ENCODE data around the gene HAGHL. TPM values are rescaled to one million over a fixed set of nuclear protein-coding genes. Genes with fewer than 3 reads are reported as not detected.

HAGHL gene
- total and polyA plus RNA-seq, 2 experiments from 2014 or later = 15.5 to 31.5 TPM

DNA sequence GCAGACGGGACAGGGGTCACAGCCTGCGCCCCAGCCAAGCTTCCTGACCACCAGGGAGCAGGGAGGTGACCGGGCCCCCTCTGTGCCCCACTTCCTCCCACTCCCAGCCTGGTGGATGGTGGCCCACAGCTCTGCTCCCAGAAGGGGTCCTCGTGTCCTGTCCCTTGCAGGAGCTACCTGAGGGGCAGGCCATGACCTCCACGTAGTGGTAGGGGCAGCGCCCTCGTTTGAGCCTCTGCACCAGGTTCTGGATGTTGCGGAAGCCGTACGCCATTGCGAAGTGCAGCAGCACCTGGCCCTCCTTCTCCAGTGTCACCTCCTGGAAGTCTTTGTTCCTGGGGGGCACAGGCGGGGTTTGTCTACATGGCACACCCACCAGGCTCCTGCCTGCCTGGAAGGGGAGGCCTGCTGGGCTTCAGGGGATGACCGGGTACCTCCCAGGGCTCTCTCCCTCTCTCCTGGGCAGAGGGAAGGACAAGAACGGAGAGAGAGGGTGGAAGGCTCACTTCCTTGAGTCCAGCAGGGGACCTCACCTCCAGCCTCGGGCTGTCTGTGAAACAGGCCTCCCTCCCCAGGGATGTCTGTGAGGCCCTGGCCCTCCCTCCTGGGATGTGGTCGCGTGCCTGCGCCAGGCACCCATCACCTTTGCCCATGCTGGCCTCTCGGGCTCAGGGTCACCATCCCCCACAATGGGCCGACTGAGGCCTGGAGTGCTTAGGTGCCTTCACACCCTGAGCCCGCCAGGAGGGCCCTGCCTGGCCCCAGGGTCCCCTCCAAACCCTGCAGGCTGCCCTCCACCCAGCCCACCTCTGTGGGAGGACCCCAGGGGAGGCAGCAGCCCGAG lies 4.0 kb downstream of the HAGHL start:
- Histone ChIP-seq H2AFZ (no peak overlapping the region), H3K9me3 (ENCODE audit: low read depth) (no peaks in the 10 kb centered on the region), H3K9me2 (replicated peaks; ENCODE audit: insufficient read depth) (no peaks in the 10 kb centered on the region), H3K4me1 (ENCODE audit: insufficient read depth) (peaks cover 17% of the 10 kb centered on the region), H3K27ac (no peak overlapping the region), H3K4me3 (no peak overlapping the region), H3K27me3 (peaks cover 7% of the 10 kb centered on the region), H4K20me1 (ENCODE audit: insufficient read depth, poor library complexity, severe bottlenecking) (no peaks in the 10 kb centered on the region), H3K4me2 (no peak overlapping the region), H3K79me2 (no peaks in the 10 kb centered on the region), H3K36me3 (replicated peaks; ENCODE audit: insufficient read depth, low read depth) (no peaks in the 10 kb centered on the region)
- 93% methylated on average over 22 of the region's 22 CpGs for WGBS (ENCODE audit: low lambda C conversion rate, missing lambda C conversion rate)
- TF ChIP-seq, protein P1, sequence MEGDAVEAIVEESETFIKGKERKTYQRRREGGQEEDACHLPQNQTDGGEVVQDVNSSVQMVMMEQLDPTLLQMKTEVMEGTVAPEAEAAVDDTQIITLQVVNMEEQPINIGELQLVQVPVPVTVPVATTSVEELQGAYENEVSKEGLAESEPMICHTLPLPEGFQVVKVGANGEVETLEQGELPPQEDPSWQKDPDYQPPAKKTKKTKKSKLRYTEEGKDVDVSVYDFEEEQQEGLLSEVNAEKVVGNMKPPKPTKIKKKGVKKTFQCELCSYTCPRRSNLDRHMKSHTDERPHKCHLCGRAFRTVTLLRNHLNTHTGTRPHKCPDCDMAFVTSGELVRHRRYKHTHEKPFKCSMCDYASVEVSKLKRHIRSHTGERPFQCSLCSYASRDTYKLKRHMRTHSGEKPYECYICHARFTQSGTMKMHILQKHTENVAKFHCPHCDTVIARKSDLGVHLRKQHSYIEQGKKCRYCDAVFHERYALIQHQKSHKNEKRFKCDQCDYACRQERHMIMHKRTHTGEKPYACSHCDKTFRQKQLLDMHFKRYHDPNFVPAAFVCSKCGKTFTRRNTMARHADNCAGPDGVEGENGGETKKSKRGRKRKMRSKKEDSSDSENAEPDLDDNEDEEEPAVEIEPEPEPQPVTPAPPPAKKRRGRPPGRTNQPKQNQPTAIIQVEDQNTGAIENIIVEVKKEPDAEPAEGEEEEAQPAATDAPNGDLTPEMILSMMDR (IDR thresholded peaks at IDR 0.05; ENCODE audit: poor library complexity) = no peak
- TF ChIP-seq EZH2phosphoT487 (IDR thresholded peaks at IDR 0.05; ENCODE audit: low read depth, severe bottlenecking, unreplicated experiment) (no peak), EZH2 (IDR thresholded peaks at IDR 0.05; ENCODE audit: borderline replicate concordance) (no peak)
- DNase-seq (ENCODE audit: low spot score) = no peak

DNA sequence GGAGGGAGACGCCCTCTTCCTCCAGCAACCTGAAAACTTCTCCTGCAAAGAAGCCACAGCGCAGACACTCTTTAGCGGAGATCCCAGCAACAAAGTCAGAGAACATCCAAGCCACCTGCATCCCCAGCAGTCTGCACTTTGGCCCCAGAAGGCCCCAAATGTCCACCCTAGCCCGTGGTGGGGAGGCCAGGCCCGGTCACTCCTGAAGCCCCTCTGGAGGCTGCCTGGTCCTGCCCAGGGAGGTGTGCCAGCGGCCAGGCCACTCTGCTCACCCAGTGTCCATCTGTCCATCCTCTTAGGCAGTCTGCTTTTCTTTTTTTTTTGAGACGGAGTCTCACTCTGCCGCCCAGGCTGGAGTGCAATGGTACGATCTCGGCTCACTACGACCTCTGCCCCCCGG lies 5.4 kb downstream of the HAGHL start:
- no peaks in the 10 kb centered on the region for H3K79me2 ChIP-seq
- H3K9me3 ChIP-seq (ENCODE audit: low read depth) = no peaks in the 10 kb centered on the region
- DNase-seq (ENCODE audit: low spot score) = no peak
- WGBS (ENCODE audit: low lambda C conversion rate, missing lambda C conversion rate) = 94% methylated on average over 12 of the region's 12 CpGs
- H3K27ac ChIP-seq = no peak overlapping the region
- H3K4me1 ChIP-seq (ENCODE audit: insufficient read depth) = peaks cover 14% of the 10 kb centered on the region
- no peak for TF ChIP-seq EZH2phosphoT487 (IDR thresholded peaks at IDR 0.05; ENCODE audit: low read depth, severe bottlenecking, unreplicated experiment)
- TF ChIP-seq, protein P1 (IDR thresholded peaks at IDR 0.05; ENCODE audit: poor library complexity) = no peak
- H3K27me3 ChIP-seq = peaks cover under 1% of the 10 kb centered on the region
- no peaks in the 10 kb centered on the region for H3K9me2 ChIP-seq (replicated peaks; ENCODE audit: insufficient read depth)
- no peak overlapping the region for H3K4me2 ChIP-seq
- H2AFZ ChIP-seq = no peak overlapping the region
- no peaks in the 10 kb centered on the region for H4K20me1 ChIP-seq (ENCODE audit: insufficient read depth, poor library complexity, severe bottlenecking)
- no peaks in the 10 kb centered on the region for H3K36me3 ChIP-seq (replicated peaks; ENCODE audit: insufficient read depth, low read depth)
- H3K4me3 ChIP-seq = no peak overlapping the region

DNA sequence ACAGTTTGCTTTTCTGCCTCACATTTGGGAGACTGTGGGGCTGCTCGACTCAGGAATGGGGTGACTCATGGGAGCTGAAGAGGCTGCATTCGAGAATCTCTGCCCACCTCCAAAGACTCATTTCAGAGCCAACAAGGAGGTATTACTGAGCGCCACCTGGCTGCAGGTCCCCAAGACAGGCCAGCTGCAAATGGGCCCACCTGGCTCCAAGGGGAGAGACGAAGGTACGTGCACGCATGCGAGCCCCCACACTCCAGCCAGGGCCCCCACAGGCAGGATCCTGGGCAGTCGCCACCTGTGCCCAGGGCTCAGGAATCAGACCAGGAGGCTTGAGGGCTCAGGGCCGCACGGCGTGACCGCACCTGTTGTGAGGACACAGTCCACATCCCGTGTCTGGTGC lies 6.0 kb downstream of the HAGHL start:
- no peaks in the 10 kb centered on the region for H3K79me2 ChIP-seq
- no peaks in the 10 kb centered on the region for H3K27me3 ChIP-seq

More for the DNA sequence above, 6.0 kb downstream of the HAGHL start:
- DNase-seq (ENCODE audit: low spot score) = no peak
- H4K20me1 ChIP-seq (ENCODE audit: insufficient read depth, poor library complexity, severe bottlenecking) = no peaks in the 10 kb centered on the region
- peaks cover 8% of the 10 kb centered on the region for H3K4me1 ChIP-seq (ENCODE audit: insufficient read depth)
- WGBS (ENCODE audit: low lambda C conversion rate, missing lambda C conversion rate) = 88% methylated on average over 13 of the region's 13 CpGs
- no peak overlapping the region for H3K4me3 ChIP-seq
- no peaks in the 10 kb centered on the region for H3K9me2 ChIP-seq (replicated peaks; ENCODE audit: insufficient read depth)
- H3K36me3 ChIP-seq (replicated peaks; ENCODE audit: insufficient read depth, low read depth) = no peaks in the 10 kb centered on the region
- H3K4me2 ChIP-seq = no peak overlapping the region
- no peak for TF ChIP-seq EZH2phosphoT487 (IDR thresholded peaks at IDR 0.05; ENCODE audit: low read depth, severe bottlenecking, unreplicated experiment)
- no peak for TF ChIP-seq EZH2 (IDR thresholded peaks at IDR 0.05; ENCODE audit: borderline replicate concordance)
- TF ChIP-seq, protein P1 (IDR thresholded peaks at IDR 0.05; ENCODE audit: poor library complexity) = no peak
- no peak overlapping the region for H2AFZ ChIP-seq
- H3K27ac ChIP-seq = no peak overlapping the region
- no peaks in the 10 kb centered on the region for H3K9me3 ChIP-seq (ENCODE audit: low read depth)
